NT2/D1 (cell line): ENCODE results near the gene EGFLAM.

ENCODE experiments used
- SUZ12 ChIP-seq: IDR thresholded peaks from 2 replicates; pipeline ENCODE4 v1.6.1; 2011; ENCODE audit not compliant: insufficient read length, insufficient read depth; ENCODE audit errors: extremely low read depth
- YY1 ChIP-seq: IDR thresholded peaks from 2 replicates; pipeline ENCODE4 v1.6.1; 2011; ENCODE audit not compliant: insufficient read length, insufficient read depth
- ZNF274 ChIP-seq: IDR thresholded peaks from 2 replicates; pipeline ENCODE4 v1.6.1; 2011; ENCODE audit warnings: mild to moderate bottlenecking, low read depth, low read length

DNA sequence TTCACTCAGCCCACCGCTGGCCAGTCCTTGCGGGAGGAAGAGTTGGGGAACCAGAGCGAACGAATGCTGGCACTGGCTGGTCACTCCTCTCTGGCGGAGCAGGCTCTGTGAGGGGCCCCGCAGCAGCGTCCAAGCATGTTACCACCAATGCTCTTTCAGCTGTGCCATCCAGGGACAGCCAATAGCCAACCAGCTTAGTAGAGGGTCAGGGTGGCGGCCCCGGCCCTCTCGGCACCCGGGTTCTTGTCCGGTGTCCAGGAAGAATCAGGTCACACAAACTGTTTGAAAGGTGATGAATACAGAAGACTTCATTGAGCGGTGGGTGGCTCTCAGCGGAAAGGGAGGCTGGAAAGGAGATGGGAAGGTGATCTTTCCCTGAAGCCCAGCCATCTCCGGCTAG lies 135.3 kb downstream of the EGFLAM start:
- TF ChIP-seq YY1 (no peak), SUZ12 (no peak), ZNF274 (no peak)
